ENCODE measurements around the gene UBAP2. TPM values are rescaled to one million over a fixed set of nuclear protein-coding genes. Genes with fewer than 3 reads are reported as not detected.
A peak's percentile ranks its signal among the peaks of the same experiment; 100 is the strongest.

Gene UBAP2
- total and polyA plus RNA-seq, 7 experiments from 2014 or later, result 13.0 to 48.4 (median 29.9) TPM

DNA sequence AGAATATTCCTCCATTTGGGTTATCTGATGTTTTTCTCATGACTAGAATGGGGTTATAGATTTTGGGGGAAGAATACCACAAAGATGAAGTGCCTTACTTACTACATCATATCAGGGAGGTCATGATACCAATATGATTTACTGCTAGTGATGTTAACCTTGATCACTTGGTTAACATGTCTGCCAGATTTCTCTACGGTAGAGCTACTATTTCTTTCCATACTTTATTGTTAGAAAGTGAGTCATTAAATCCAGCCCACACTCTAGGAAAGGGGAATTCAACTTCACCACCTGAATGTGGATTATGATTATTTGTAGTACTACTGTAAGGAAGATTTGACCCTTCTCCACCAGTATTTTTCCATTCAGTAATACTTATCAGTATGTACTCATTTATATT, 167.1 kb downstream of the UBAP2 start:
- Mint-ChIP-seq H3K36me3 (no peaks in the 10 kb centered on the region), H3K4me3 (no peak overlapping the region), H3K9me3 (no peaks in the 10 kb centered on the region), H3K27me3 (no peaks in the 10 kb centered on the region), H3K4me1 (peaks cover 25 to 77% (median 66%) of the 10 kb centered on the region in 7 donors), H3K27ac (peak overlapping the region in 4 of 9 donors; percentile 3 to 72 (median 9))
- Histone ChIP-seq H3K4me3 (ENCODE audit: low read length) (no peak overlapping the region), H3K27ac (ENCODE audit: low read depth, low read length) (no peak overlapping the region), H3K4me1 (ENCODE audit: control insufficient read depth in 2 of 2, insufficient read depth in 2 of 2, low read length in 2 of 2) (no peaks in the 10 kb centered on the region), H3K9me3 (ENCODE audit: control insufficient read depth in 2 of 3, low read length in 3 of 3) (no peaks in the 10 kb centered on the region), H3K36me3 (ENCODE audit: control insufficient read depth in 2 of 3, insufficient read depth in 3 of 3, low read length in 3 of 3) (no peaks in the 10 kb centered on the region), H3K27me3 (ENCODE audit: control insufficient read depth in 2 of 2, insufficient read depth in 2 of 2, low read length in 2 of 2) (no peaks in the 10 kb centered on the region)
- CTCF ChIA-PET, result no interaction called here
- intact Hi-C loops (cut with micrococcal nuclease), result no loop called here
- ATAC-seq, result no peak
- no peak for DNase-seq
- POLR2A ChIA-PET, result no interaction called here

DNA sequence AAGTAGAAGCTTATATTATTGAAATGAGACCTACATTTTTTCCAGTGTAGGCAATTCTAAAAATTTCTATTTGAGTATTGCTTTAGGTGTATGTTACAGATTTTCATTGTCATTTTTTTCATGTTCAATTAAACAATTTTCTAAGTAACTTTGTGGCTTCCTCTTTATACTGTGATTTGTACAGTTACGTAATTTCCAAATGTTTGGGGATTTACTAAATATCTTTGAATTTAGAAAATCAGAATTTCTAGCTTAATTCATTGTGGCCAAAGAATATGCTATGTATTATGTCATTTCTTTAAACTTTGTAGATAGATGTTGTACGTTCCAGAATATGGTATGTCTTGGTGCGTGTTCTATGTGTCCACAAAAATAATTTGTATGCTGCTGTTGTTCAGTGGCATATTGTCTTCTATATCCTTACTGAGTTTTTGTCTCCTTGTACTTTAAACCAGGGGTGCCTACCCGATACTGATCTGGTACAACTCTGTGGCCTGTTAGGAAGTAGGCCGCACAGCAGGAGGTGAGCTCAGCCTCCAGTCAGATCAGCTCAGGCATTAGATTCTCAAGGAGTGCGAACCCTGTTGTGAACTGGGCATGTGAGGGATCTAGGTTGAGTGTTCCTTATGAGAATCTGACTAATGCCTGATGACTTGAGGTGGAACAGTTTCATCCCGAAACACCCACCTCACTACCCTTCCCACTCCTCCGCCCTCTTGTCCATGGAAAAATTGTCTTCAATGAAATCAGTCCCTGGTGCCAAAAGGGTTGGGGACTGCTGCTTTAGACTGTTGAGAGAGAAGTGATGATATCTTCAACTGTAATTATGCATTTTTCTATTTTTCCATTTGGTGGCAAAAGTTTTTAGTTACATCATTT, 168.2 kb downstream of the UBAP2 start:
- Histone ChIP-seq H3K27me3 (ENCODE audit: control insufficient read depth in 2 of 2, insufficient read depth in 2 of 2, low read length in 2 of 2) (no peaks in the 10 kb centered on the region), H3K27ac (ENCODE audit: low read depth, low read length) (no peak overlapping the region), H3K4me3 (ENCODE audit: low read length) (no peak overlapping the region), H3K4me1 (ENCODE audit: control insufficient read depth in 2 of 2, insufficient read depth in 2 of 2, low read length in 2 of 2) (no peaks in the 10 kb centered on the region), H3K9me3 (ENCODE audit: control insufficient read depth in 2 of 3, low read length in 3 of 3) (no peaks in the 10 kb centered on the region), H3K36me3 (ENCODE audit: control insufficient read depth in 2 of 3, insufficient read depth in 3 of 3, low read length in 3 of 3) (no peaks in the 10 kb centered on the region)
- ChIA-PET POLR2A (interaction anchor here (0.9 kb wide), 1 partner anchor 54 kb away, joined by 4 read pairs; no protein-coding TSS in a partner anchor), CTCF (interaction anchor here (0.7 to 1.2 kb wide), 2 partner anchors 28 to 671 kb away, joined by 3 to 4 read pairs; no protein-coding TSS in a partner anchor)
- H3K36me3 Mint-ChIP-seq, result no peaks in the 10 kb centered on the region
- no peaks in the 10 kb centered on the region for H3K9me3 Mint-ChIP-seq
- no peaks in the 10 kb centered on the region for H3K27me3 Mint-ChIP-seq
- no peak for ATAC-seq
- no peak for DNase-seq
- H3K4me3 Mint-ChIP-seq, result no peak overlapping the region
- H3K4me1 Mint-ChIP-seq, result peaks cover 25 to 72% (median 65%) of the 10 kb centered on the region in 7 donors
- intact Hi-C loops (cut with micrococcal nuclease), result no loop called here
- peak overlapping the region in 5 of 9 donors; percentile 4 to 68 (median 41) for H3K27ac Mint-ChIP-seq

GRCh38 chr9:33878691-33879366, 169.9 kb downstream of the UBAP2 start:
- Mint-ChIP-seq H3K36me3 (no peaks in the 10 kb centered on the region), H3K4me1 (peaks cover 19 to 59% (median 56%) of the 10 kb centered on the region in 7 donors), H3K27me3 (no peaks in the 10 kb centered on the region), H3K27ac (peak overlapping the region in 5 of 9 donors; percentile 25 to 68 (median 61)), H3K4me3 (no peak overlapping the region), H3K9me3 (no peaks in the 10 kb centered on the region)
- Histone ChIP-seq H3K4me3 (ENCODE audit: low read length) (no peak overlapping the region), H3K36me3 (ENCODE audit: control insufficient read depth in 2 of 3, insufficient read depth in 3 of 3, low read length in 3 of 3) (no peaks in the 10 kb centered on the region), H3K4me1 (ENCODE audit: control insufficient read depth in 2 of 2, insufficient read depth in 2 of 2, low read length in 2 of 2) (no peaks in the 10 kb centered on the region), H3K27me3 (ENCODE audit: control insufficient read depth in 2 of 2, insufficient read depth in 2 of 2, low read length in 2 of 2) (no peaks in the 10 kb centered on the region), H3K27ac (ENCODE audit: low read depth, low read length) (no peak overlapping the region), H3K9me3 (ENCODE audit: control insufficient read depth in 2 of 3, low read length in 3 of 3) (no peaks in the 10 kb centered on the region)
- ChIA-PET CTCF (no interaction called here), POLR2A (no interaction called here)
- DNase-seq, result no peak
- intact Hi-C loops (cut with micrococcal nuclease), result no loop called here
- ATAC-seq, result no peak

- Mint-ChIP-seq H3K36me3 (no peaks in the 10 kb centered on the region), H3K4me3 (peak overlapping the region in 1 of 10 donors; percentile 19), H3K4me1 (peaks cover 19 to 53% (median 49%) of the 10 kb centered on the region in 7 donors), H3K27me3 (no peaks in the 10 kb centered on the region), H3K27ac (peak overlapping the region in 5 of 9 donors; percentile 14 to 68 (median 52)), H3K9me3 (no peaks in the 10 kb centered on the region)
- intact Hi-C loops (cut with micrococcal nuclease), result no loop called here
- CTCF ChIA-PET, result interaction anchor here (0.6 kb wide), 1 partner anchor 472 kb away, joined by 3 read pairs; no protein-coding TSS in a partner anchor
- DNase-seq (no peak), ATAC-seq (no peak)
- no peak overlapping the region for H3K27ac ChIP-seq (ENCODE audit: low read depth, low read length)
- H3K9me3 ChIP-seq (ENCODE audit: control insufficient read depth in 2 of 3, low read length in 3 of 3), result no peaks in the 10 kb centered on the region
- no peaks in the 10 kb centered on the region for H3K27me3 ChIP-seq (ENCODE audit: control insufficient read depth in 2 of 2, insufficient read depth in 2 of 2, low read length in 2 of 2)
- H3K4me3 ChIP-seq (ENCODE audit: low read length), result no peak overlapping the region
- POLR2A ChIA-PET, result no interaction called here
- H3K36me3 ChIP-seq (ENCODE audit: control insufficient read depth in 2 of 3, insufficient read depth in 3 of 3, low read length in 3 of 3), result no peaks in the 10 kb centered on the region
- no peaks in the 10 kb centered on the region for H3K4me1 ChIP-seq (ENCODE audit: control insufficient read depth in 2 of 2, insufficient read depth in 2 of 2, low read length in 2 of 2)
Observed at GRCh38 chr9:33877727-33878489, 170.8 kb downstream of the UBAP2 start.

Other genes starting within 250 kb of the UBAP2 start
- gene UBE2R2, start 231.7 kb downstream of the UBAP2 start, total RNA-seq, result 10 to 100 TPM; 27.2 to 40.8 (median 32.0) TPM
- gene UBE2R2, start 231.7 kb downstream of the UBAP2 start, polyA plus RNA-seq, result 10 to 100 TPM; 16.9 TPM
- 10 to 100 TPM; 10.8 to 40.4 (median 28.5) TPM for gene DCAF12, start 77.8 kb upstream of the UBAP2 start, total RNA-seq
- gene DCAF12, start 77.8 kb upstream of the UBAP2 start, polyA plus RNA-seq, result 10 to 100 TPM; 13.2 to 15.4 TPM
- gene UBAP1, start 130.2 kb upstream of the UBAP2 start, total RNA-seq, result 10 to 100 TPM; 31.1 to 39.9 (median 32.8) TPM
- 10 to 100 TPM; 35.8 to 53.9 TPM for gene UBAP1, start 130.2 kb upstream of the UBAP2 start, polyA plus RNA-seq

Data from naive thymus-derived CD4-positive, alpha-beta T cell (primary cell).